GM21723 (cell line): Measurements from ENCODE around the gene MAP4K1.
"Not testable (repeated sequence)": the region's sequence is repeated elsewhere in the genome, so short reads cannot be mapped to it uniquely, and the experiment has no call there.

Source experiments
- ATAC-seq: cut with Tn5 transposase; IDR thresholded peaks from one replicate; pipeline ENCODE4 v1.9.1; 2021; ENCODE audit warnings: mild to moderate bottlenecking, moderate library complexity; ENCODE audit not compliant: unreplicated experiment

The MAP4K1 gene

GRCh38 chr19:38579304-38579703, 38.4 kb downstream of the MAP4K1 start:
- ATAC-seq, result not testable (repeated sequence)

- ATAC-seq, result no peak
Observed at GRCh38 chr19:38577826-38578225, 39.9 kb downstream of the MAP4K1 start.

- ATAC-seq, result no peak
Observed at GRCh38 chr19:38571682-38572081, 46.1 kb downstream of the MAP4K1 start.

GRCh38 chr19:38569368-38569983, 48.3 kb downstream of the MAP4K1 start:
- no peak for ATAC-seq

- no peak for ATAC-seq
Observed at GRCh38 chr19:38565691-38566105, 52.1 kb downstream of the MAP4K1 start.

GRCh38 chr19:38564981-38565690, 52.6 kb downstream of the MAP4K1 start:
- ATAC-seq, result no peak

- no peak for ATAC-seq
Observed at GRCh38 chr19:38563475-38563874, 54.3 kb downstream of the MAP4K1 start.

- ATAC-seq, result no peak
Observed at GRCh38 chr19:38562096-38562495, 55.7 kb downstream of the MAP4K1 start.

- no peak for ATAC-seq
Observed at GRCh38 chr19:38561658-38562057, 56.1 kb downstream of the MAP4K1 start.

GRCh38 chr19:38561053-38561606, 56.6 kb downstream of the MAP4K1 start:
- no peak for ATAC-seq

GRCh38 chr19:38559428-38560401, 58.0 kb downstream of the MAP4K1 start:
- peak; percentile 69 for ATAC-seq

GRCh38 chr19:38558933-38559332, 58.8 kb downstream of the MAP4K1 start:
- not testable (repeated sequence) for ATAC-seq

GRCh38 chr19:38557205-38557799, 60.5 kb downstream of the MAP4K1 start:
- peak; percentile 60 for ATAC-seq

GRCh38 chr19:38556521-38557174, 61.1 kb downstream of the MAP4K1 start:
- no peak for ATAC-seq

GRCh38 chr19:38555200-38555599, 62.6 kb downstream of the MAP4K1 start:
- ATAC-seq, result no peak

- no peak for ATAC-seq
Observed at GRCh38 chr19:38554676-38555141, 63.0 kb downstream of the MAP4K1 start.

- not testable (repeated sequence) for ATAC-seq
Observed at GRCh38 chr19:38553239-38553638, 64.5 kb downstream of the MAP4K1 start.

GRCh38 chr19:38551450-38551813, 66.3 kb downstream of the MAP4K1 start:
- peak; percentile 60 for ATAC-seq

GRCh38 chr19:38550376-38550775, 67.4 kb downstream of the MAP4K1 start:
- ATAC-seq, result no peak

- no peak for ATAC-seq
Observed at GRCh38 chr19:38549942-38550341, 67.8 kb downstream of the MAP4K1 start.
